T-helper 17 cell (primary cell): Measurements from ENCODE around the gene PSD4. TPM values are rescaled to one million over a fixed set of nuclear protein-coding genes. Genes with fewer than 3 reads are reported as not detected.

ENCODE experiments used
- ATAC-seq: fragments of 150-1000 bp; cut with Tn5 transposase; 2 replicates; pipeline ENCODE4 v1.10.0; 2021; ENCODE audit warnings: mild to moderate bottlenecking, moderate library complexity
- DNase-seq, 3 donors: peaks; one replicate each; pipeline versions ENCODE4 v3.0.0 to v3.0.0-alpha.2; 2020 to 2021
- H3K9me3 ChIP-seq: one replicate; pipeline ENCODE4 v1.7.0; 2013; ENCODE audit warnings: low read length, mild to moderate bottlenecking; ENCODE audit not compliant: control insufficient read depth, poor library complexity, severe bottlenecking
- H3K27ac Mint-ChIP-seq: one replicate; pipeline ENCODE4 v1.8.0; 2022; ENCODE audit warnings: mild to moderate bottlenecking, moderate library complexity, mixed read lengths
- H3K27me3 Mint-ChIP-seq: one replicate; pipeline ENCODE4 v1.8.0; 2022; ENCODE audit warnings: mixed read lengths
- H3K36me3 Mint-ChIP-seq: one replicate; pipeline ENCODE4 v1.8.0; 2022; ENCODE audit warnings: low read depth, mixed read lengths
- H3K4me1 Mint-ChIP-seq: one replicate; pipeline ENCODE4 v1.8.0; 2022; ENCODE audit warnings: mild to moderate bottlenecking, mixed read lengths
- H3K4me3 Mint-ChIP-seq: one replicate; pipeline ENCODE4 v1.8.0; 2022; ENCODE audit warnings: mild to moderate bottlenecking, moderate library complexity, mixed read lengths
- total RNA-seq, 4 donors: library from RNA in 2 of 4; stranded (reverse) in 2 of 4; gene quantifications; one replicate each; pipeline ENCODE4 v1.2.3 and lab custom pipeline; 2022 to 2026

The PSD4 gene
- total RNA-seq, 2 donors from 2014 or later = 141 to 160 TPM

- Mint-ChIP-seq H3K4me1 (peaks cover 17% of the 10 kb centered on the region), H3K4me3 (no peak overlapping the region), H3K27me3 (peaks cover 5% of the 10 kb centered on the region), H3K36me3 (peaks cover 2% of the 10 kb centered on the region), H3K27ac (no peak overlapping the region)
- ATAC-seq (no peak), DNase-seq (no peak)
- H3K9me3 ChIP-seq = no peaks in the 10 kb centered on the region
Observed at GRCh38 chr2:113135317-113135716, 38.5 kb upstream of the PSD4 start.

GRCh38 chr2:113136828-113137775 is 36.7 kb upstream of the PSD4 start:
- no peaks in the 10 kb centered on the region for H3K27me3 Mint-ChIP-seq
- no peak for DNase-seq
- H3K36me3 Mint-ChIP-seq = peaks cover 2% of the 10 kb centered on the region
- no peaks in the 10 kb centered on the region for H3K9me3 ChIP-seq
- peak; percentile 42 for ATAC-seq
- peaks cover 17% of the 10 kb centered on the region for H3K4me1 Mint-ChIP-seq
- no peak overlapping the region for H3K27ac Mint-ChIP-seq
- H3K4me3 Mint-ChIP-seq = peak overlapping the region; percentile 56

GRCh38 chr2:113137827-113138226 is 35.9 kb upstream of the PSD4 start:
- Mint-ChIP-seq H3K27me3 (no peaks in the 10 kb centered on the region), H3K27ac (no peak overlapping the region), H3K36me3 (peaks cover 2% of the 10 kb centered on the region), H3K4me1 (peaks cover 17% of the 10 kb centered on the region), H3K4me3 (no peak overlapping the region)
- no peak for DNase-seq
- no peaks in the 10 kb centered on the region for H3K9me3 ChIP-seq
- ATAC-seq = no peak

- Mint-ChIP-seq H3K4me3 (peak overlapping the region; percentile 49), H3K36me3 (no peaks in the 10 kb centered on the region), H3K27me3 (no peaks in the 10 kb centered on the region), H3K27ac (peak overlapping the region; percentile 60), H3K4me1 (peaks cover 14% of the 10 kb centered on the region)
- H3K9me3 ChIP-seq = no peaks in the 10 kb centered on the region
- peak; percentile 85 for ATAC-seq
- peak in 1 of 3 donors; percentile 52 for DNase-seq
Observed at GRCh38 chr2:113138428-113139322, 35.1 kb upstream of the PSD4 start.

- Mint-ChIP-seq H3K27me3 (no peaks in the 10 kb centered on the region), H3K4me3 (no peak overlapping the region), H3K4me1 (peaks cover 12% of the 10 kb centered on the region), H3K27ac (no peak overlapping the region), H3K36me3 (no peaks in the 10 kb centered on the region)
- ATAC-seq = no peak
- H3K9me3 ChIP-seq = no peaks in the 10 kb centered on the region
- no peak for DNase-seq
Observed at GRCh38 chr2:113141451-113141850, 32.3 kb upstream of the PSD4 start.

- no peak for ATAC-seq
- Mint-ChIP-seq H3K36me3 (no peaks in the 10 kb centered on the region), H3K4me1 (peaks cover 8% of the 10 kb centered on the region), H3K27ac (no peak overlapping the region), H3K4me3 (no peak overlapping the region), H3K27me3 (no peaks in the 10 kb centered on the region)
- no peaks in the 10 kb centered on the region for H3K9me3 ChIP-seq
- no peak for DNase-seq
Observed at GRCh38 chr2:113142290-113142689, 31.5 kb upstream of the PSD4 start.

GRCh38 chr2:113144259-113144658 is 29.5 kb upstream of the PSD4 start:
- H3K36me3 Mint-ChIP-seq = no peaks in the 10 kb centered on the region
- H3K9me3 ChIP-seq = no peaks in the 10 kb centered on the region
- ATAC-seq (no peak), DNase-seq (no peak)
- no peak overlapping the region for H3K27ac Mint-ChIP-seq
- no peaks in the 10 kb centered on the region for H3K4me1 Mint-ChIP-seq
- no peak overlapping the region for H3K4me3 Mint-ChIP-seq
- H3K27me3 Mint-ChIP-seq = no peaks in the 10 kb centered on the region

- Mint-ChIP-seq H3K4me3 (no peak overlapping the region), H3K4me1 (no peaks in the 10 kb centered on the region), H3K27me3 (no peaks in the 10 kb centered on the region), H3K36me3 (no peaks in the 10 kb centered on the region), H3K27ac (no peak overlapping the region)
- no peak for DNase-seq
- H3K9me3 ChIP-seq = no peaks in the 10 kb centered on the region
- ATAC-seq = no peak
Observed at GRCh38 chr2:113148606-113149552, 24.9 kb upstream of the PSD4 start.

- H3K4me1 Mint-ChIP-seq = no peaks in the 10 kb centered on the region
- H3K27me3 Mint-ChIP-seq = no peaks in the 10 kb centered on the region
- H3K4me3 Mint-ChIP-seq = no peak overlapping the region
- DNase-seq = no peak
- ATAC-seq = no peak
- no peaks in the 10 kb centered on the region for H3K36me3 Mint-ChIP-seq
- H3K27ac Mint-ChIP-seq = no peak overlapping the region
- no peaks in the 10 kb centered on the region for H3K9me3 ChIP-seq
Observed at GRCh38 chr2:113149553-113150257, 24.1 kb upstream of the PSD4 start.

GRCh38 chr2:113150258-113150601 is 23.5 kb upstream of the PSD4 start:
- DNase-seq (no peak), ATAC-seq (no peak)
- no peak overlapping the region for H3K27ac Mint-ChIP-seq
- H3K4me1 Mint-ChIP-seq = no peaks in the 10 kb centered on the region
- no peaks in the 10 kb centered on the region for H3K9me3 ChIP-seq
- H3K4me3 Mint-ChIP-seq = no peak overlapping the region
- H3K36me3 Mint-ChIP-seq = no peaks in the 10 kb centered on the region
- H3K27me3 Mint-ChIP-seq = no peaks in the 10 kb centered on the region

- H3K4me3 Mint-ChIP-seq = no peak overlapping the region
- H3K27me3 Mint-ChIP-seq = no peaks in the 10 kb centered on the region
- H3K27ac Mint-ChIP-seq = no peak overlapping the region
- H3K36me3 Mint-ChIP-seq = no peaks in the 10 kb centered on the region
- H3K4me1 Mint-ChIP-seq = peaks cover 19% of the 10 kb centered on the region
- no peaks in the 10 kb centered on the region for H3K9me3 ChIP-seq
- no peak for ATAC-seq
- no peak for DNase-seq
Observed at GRCh38 chr2:113155331-113155730, 18.4 kb upstream of the PSD4 start.
